Gastroesophageal sphincter (tissue), 4 donors: ENCODE data around the gene BORCS6. TPM values are rescaled to one million over a fixed set of nuclear protein-coding genes. Genes with fewer than 3 reads are reported as not detected.

Experiments used
- ATAC-seq: fragments of 150-250 bp; one replicate; pipeline ENCODE4 v1.9.1; 2016; ENCODE audit warnings: mild to moderate bottlenecking, moderate library complexity
- H3K27ac ChIP-seq, 4 donors: fragments of 200-600 bp; sonication (generic) in 3 of 4; 1 replicate in 3 of 4; 2 replicates in 1 of 4; pipeline ENCODE4 v1.5.1; 2016 to 2019
- H3K27me3 ChIP-seq: fragments of 200-600 bp; sonication (generic); one replicate; pipeline ENCODE4 v1.5.1; 2019
- H3K36me3 ChIP-seq, 2 donors: fragments of 200-600 bp; sonication (generic); one replicate each; pipeline ENCODE4 v1.5.1; 2019; ENCODE audit warnings: control low read depth in 1 of 2
- H3K4me1 ChIP-seq, 3 donors: fragments of 200-600 bp; sonication (generic); 1 replicate in 2 of 3; 2 replicates in 1 of 3; pipeline ENCODE4 v1.5.1; 2016 to 2019; ENCODE audit warnings: control low read depth in 2 of 3
- H3K4me3 ChIP-seq, 2 donors: fragments of 200-600 bp; sonication (generic); one replicate each; pipeline ENCODE4 v1.5.1; 2019; ENCODE audit warnings: mild to moderate bottlenecking in 1 of 2, moderate library complexity in 1 of 2
- H3K9me3 ChIP-seq, 3 donors: fragments of 200-600 bp; sonication (generic); one replicate each; pipeline ENCODE4 v1.5.1; 2017 to 2019; ENCODE audit warnings: control low read depth in 2 of 3
- EP300 ChIP-seq: sonication (generic); formaldehyde crosslinking; IDR thresholded peaks from one replicate; pipeline ENCODE4 v1.6.1; 2017; ENCODE audit warnings: antibody characterized with exemption, mild to moderate bottlenecking
- POLR2A ChIP-seq, 2 donors: fragments of 450-650 bp; IDR thresholded peaks; one replicate each; pipeline ENCODE4 v1.6.1; 2017; ENCODE audit warnings: antibody characterized with exemption in 2 of 2, mild to moderate bottlenecking in 2 of 2, moderate library complexity in 1 of 2
- POLR2AphosphoS5 ChIP-seq: sonication (generic); formaldehyde crosslinking; IDR thresholded peaks from one replicate; pipeline ENCODE4 v1.6.1; 2017; ENCODE audit warnings: antibody characterized with exemption
- WGBS, 2 donors: methylation state at CpG; one replicate each; pipeline ENCODE4 v1.1.5; 2018; ENCODE audit warnings: low coverage in 1 of 2; 5-methylcytosine and 5-hydroxymethylcytosine counted together
- total RNA-seq, 4 donors: library from RNA; depleted of rRNA; stranded (reverse); fragments of >200 nt; gene quantifications; one replicate each; pipeline ENCODE4 v1.1.0, GENCODE V29; 2016
- TF ChIP-seq, protein P1 (sequence below), 4 experiments: fragments of 200-600 bp in 2 of 4; fragments of 450-650 bp in 2 of 4; sonication (generic) in 1 of 4; IDR thresholded peaks; one replicate each; pipeline ENCODE4 v1.5.1; 2017 to 2019; ENCODE audit warnings: antibody characterized with exemption in 4 of 4, mild to moderate bottlenecking in 2 of 4, moderate library complexity in 2 of 4

The BORCS6 gene
- total RNA-seq, 4 donors from 2014 or later = 8.1 to 16.1 (median 12.4) TPM

DNA sequence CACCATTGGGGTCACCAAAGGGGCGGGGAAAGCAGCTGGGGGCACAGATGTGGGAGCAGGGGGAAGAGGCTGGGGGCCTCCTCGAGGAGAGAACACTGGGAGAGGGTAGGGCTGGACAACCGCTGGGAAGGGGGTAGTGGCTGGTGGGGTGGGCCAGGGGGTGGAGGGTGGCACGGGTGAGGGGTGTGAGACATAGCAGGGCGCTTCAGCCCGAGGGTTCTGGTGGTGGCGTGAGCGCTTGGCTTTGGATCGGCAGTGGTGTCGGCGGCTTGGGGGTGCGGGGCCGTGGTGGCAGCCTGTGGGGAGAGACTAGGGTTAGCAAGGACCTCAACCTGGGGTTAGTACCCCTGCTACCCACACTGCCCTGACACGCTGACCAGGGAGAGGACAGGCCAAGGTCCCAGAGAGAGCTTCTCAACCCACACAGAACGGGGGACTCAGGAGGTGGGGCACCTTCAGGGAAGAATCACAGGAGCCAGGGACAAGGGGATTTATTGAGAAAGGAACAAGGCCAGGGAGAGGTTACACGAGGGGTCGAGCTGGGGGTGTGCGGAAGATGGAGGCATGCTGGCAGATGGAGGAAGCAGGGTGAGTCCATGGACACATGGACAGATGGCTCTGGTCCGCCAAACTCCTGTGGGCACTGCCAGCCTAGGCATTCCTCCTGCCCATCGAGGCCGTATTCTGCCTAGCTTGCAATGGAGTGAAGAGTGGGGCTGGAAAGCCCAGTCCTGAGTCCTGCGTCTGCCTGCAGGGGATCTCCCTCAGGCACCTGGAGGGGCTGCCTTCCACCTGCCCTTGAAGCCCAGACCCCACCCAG is 46.2 kb downstream of the BORCS6 start:
- peaks cover 0 to 99% (median 7%) of the 10 kb centered on the region in 3 donors for H3K4me1 ChIP-seq
- H3K36me3 ChIP-seq = peaks cover 15 to 96% of the 10 kb centered on the region in 2 donors
- no peak for TF ChIP-seq POLR2A (IDR thresholded peaks at IDR 0.05)
- TF ChIP-seq POLR2AphosphoS5 = peak; percentile 19
- H3K9me3 ChIP-seq = no peaks in the 10 kb centered on the region
- H3K4me3 ChIP-seq = no peak overlapping the region
- H3K27ac ChIP-seq = peak overlapping the region in 3 of 4 donors; percentile 99 to 100 (median 99)
- WGBS, 2 donors = 88% methylated on average over 7 to 12 of the region's 22 CpGs
- H3K27me3 ChIP-seq = no peaks in the 10 kb centered on the region
- ATAC-seq = no peak

DNA sequence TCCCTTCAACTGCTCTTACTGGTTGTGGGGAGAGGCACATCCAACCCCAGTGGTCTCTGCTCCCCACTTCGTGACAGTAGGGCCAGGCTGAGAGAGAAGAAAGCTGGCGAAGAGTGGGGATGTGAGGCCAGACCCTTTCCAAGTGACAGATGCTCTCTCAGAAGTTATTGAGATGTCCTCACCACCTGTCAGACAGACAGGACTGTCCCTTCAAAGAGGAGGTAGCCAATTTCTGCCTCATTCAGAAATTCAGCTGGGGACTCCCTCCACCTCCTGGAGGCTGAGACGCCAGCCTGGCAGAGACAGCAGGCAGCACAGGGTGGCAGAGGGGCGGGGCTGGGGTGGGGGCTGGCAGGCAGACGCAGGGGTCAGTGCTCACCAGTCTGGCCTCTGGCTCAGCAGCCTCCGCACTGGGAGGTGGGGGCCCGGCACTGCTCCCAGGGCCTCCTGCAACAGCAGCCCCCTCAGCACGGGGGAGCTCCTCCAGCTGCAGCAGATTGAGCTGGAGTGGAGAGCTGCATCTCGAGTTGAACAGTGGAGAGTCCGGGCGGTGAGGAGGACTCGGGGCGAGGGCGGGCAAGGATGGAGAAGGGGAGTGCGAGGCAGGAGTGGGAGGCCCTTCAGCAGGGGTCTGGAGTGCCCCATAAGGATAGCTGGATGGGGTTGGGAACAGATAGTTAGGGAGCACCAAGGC is 46.9 kb downstream of the BORCS6 start:
- Histone ChIP-seq H3K27ac (peak overlapping the region in 3 of 4 donors; percentile 99 to 100 (median 99)), H3K4me3 (no peak overlapping the region), H3K27me3 (no peaks in the 10 kb centered on the region), H3K4me1 (peaks cover 0 to 97% (median 7%) of the 10 kb centered on the region in 3 donors), H3K9me3 (no peaks in the 10 kb centered on the region), H3K36me3 (peaks cover 15 to 88% of the 10 kb centered on the region in 2 donors)
- ATAC-seq = no peak
- WGBS, 2 donors = 87% methylated on average over 3 of the region's 15 CpGs; no CpG with 5 or more reads in 1 of the 2 donors
- no peak for TF ChIP-seq POLR2AphosphoS5
- TF ChIP-seq, protein P1, sequence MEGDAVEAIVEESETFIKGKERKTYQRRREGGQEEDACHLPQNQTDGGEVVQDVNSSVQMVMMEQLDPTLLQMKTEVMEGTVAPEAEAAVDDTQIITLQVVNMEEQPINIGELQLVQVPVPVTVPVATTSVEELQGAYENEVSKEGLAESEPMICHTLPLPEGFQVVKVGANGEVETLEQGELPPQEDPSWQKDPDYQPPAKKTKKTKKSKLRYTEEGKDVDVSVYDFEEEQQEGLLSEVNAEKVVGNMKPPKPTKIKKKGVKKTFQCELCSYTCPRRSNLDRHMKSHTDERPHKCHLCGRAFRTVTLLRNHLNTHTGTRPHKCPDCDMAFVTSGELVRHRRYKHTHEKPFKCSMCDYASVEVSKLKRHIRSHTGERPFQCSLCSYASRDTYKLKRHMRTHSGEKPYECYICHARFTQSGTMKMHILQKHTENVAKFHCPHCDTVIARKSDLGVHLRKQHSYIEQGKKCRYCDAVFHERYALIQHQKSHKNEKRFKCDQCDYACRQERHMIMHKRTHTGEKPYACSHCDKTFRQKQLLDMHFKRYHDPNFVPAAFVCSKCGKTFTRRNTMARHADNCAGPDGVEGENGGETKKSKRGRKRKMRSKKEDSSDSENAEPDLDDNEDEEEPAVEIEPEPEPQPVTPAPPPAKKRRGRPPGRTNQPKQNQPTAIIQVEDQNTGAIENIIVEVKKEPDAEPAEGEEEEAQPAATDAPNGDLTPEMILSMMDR (IDR thresholded peaks at IDR 0.05) = no peak
- TF ChIP-seq EP300 = no peak
- TF ChIP-seq POLR2A (IDR thresholded peaks at IDR 0.05) = no peak

DNA sequence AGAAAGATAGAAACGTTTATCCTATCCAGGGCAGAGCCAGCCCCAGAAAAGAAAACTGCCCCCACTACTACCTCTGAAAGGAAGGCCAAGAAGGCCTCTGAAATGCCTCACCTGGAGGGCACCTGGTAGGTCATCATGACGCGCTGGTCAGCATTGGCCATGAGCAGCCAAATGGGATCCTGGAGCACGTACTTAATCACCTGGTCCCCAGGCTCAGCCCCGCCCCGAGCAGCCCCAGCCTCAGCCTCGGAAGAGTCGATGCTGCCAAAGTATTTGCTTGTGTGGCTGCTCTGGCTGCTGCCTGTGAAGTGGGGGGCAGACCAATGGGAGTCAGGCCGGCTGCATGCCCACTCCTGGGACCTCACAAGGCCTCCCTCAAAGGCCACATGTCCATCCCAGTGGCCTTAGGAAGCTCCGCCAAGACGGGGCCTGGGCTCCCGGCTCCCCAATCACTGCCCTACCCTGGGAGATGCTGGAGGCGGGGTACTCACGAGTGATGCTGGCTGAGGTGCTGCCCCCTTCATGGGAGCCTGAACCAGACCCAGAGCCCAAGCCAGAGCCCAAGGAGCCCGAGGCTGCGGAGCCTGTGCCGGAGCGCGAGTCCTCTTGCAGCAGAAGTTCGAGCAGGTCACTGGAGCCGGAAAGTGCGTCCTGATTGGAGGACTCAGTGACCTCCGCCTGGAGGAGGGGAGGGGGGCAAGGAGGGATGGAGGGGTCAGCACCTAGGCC is 47.7 kb downstream of the BORCS6 start:
- Histone ChIP-seq H3K36me3 (peaks cover 15 to 81% of the 10 kb centered on the region in 2 donors), H3K9me3 (no peaks in the 10 kb centered on the region), H3K4me1 (peaks cover 0 to 95% (median 9%) of the 10 kb centered on the region in 3 donors), H3K27ac (peak overlapping the region in 3 of 4 donors; percentile 99 to 100 (median 99)), H3K27me3 (no peaks in the 10 kb centered on the region), H3K4me3 (no peak overlapping the region)
- 55% methylated on average over 5 of the region's 23 CpGs; no CpG with 5 or more reads in 1 of the 2 donors for WGBS, 2 donors
- TF ChIP-seq POLR2A (IDR thresholded peaks at IDR 0.05) = peak in 1 of 2 donors; percentile 17
- TF ChIP-seq, protein P1 (IDR thresholded peaks at IDR 0.05) = no peak
- TF ChIP-seq EP300 = no peak
- TF ChIP-seq POLR2AphosphoS5 = no peak
- ATAC-seq = no peak

DNA sequence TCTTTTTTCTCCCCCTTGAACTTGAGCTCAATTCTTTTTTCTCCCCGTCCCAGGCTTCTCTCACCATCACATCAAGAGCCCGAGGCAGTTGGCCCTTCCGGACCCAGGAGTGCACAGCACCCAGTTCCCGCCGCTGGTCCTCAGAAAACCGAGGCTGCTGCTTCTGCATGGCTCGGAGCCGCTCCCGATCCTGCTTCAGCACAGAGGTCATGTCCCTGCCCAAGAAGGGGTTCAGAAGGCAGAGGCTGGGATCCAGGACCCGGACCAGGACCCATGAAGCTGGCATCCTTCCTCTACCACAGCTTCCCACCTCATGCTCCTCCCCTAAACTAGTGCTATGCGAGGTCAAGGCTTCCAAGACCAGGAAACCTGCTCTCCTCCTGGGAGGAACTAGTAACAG is 48.2 kb downstream of the BORCS6 start:
- WGBS, 2 donors = no CpG with 5 or more reads among the region's 11 CpGs
- peaks cover 0 to 90% (median 9%) of the 10 kb centered on the region in 3 donors for H3K4me1 ChIP-seq
- no peak for ATAC-seq
- peaks cover 11 to 75% of the 10 kb centered on the region in 2 donors for H3K36me3 ChIP-seq
- H3K27ac ChIP-seq = peak overlapping the region in 3 of 4 donors; percentile 99 to 100 (median 99)
- H3K9me3 ChIP-seq = no peaks in the 10 kb centered on the region
- H3K4me3 ChIP-seq = no peak overlapping the region
- no peaks in the 10 kb centered on the region for H3K27me3 ChIP-seq
- TF ChIP-seq, protein P1 (IDR thresholded peaks at IDR 0.05) = no peak
- TF ChIP-seq POLR2AphosphoS5 = no peak
- no peak for TF ChIP-seq EP300
- no peak for TF ChIP-seq POLR2A (IDR thresholded peaks at IDR 0.05)

DNA sequence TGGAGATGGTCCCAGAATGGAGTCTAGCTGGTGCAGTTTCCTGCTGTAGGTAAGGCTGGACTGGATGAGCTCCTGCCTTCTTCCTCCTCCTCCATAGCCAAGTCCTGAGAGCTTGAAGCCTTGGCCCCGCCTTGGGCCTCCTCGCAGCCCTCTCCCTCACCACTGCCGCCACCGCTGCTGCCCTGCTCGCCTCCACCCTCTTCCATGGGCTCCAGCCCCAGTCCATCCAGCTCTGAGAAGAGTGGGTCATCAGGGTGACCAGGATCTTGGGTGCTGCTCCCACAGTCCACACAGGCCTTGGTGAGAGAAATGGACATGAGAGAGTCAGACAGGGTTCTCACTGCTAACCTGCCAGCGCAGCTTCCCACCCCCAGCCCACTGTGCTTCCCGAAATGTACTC is 48.9 kb downstream of the BORCS6 start:
- WGBS, 2 donors = 77 to 93% methylated on average over 4 of the region's 7 CpGs
- Histone ChIP-seq H3K27ac (peak overlapping the region in 3 of 4 donors; percentile 99 to 100 (median 99)), H3K36me3 (peaks cover 5 to 68% of the 10 kb centered on the region in 2 donors), H3K27me3 (no peaks in the 10 kb centered on the region), H3K4me3 (no peak overlapping the region), H3K9me3 (no peaks in the 10 kb centered on the region), H3K4me1 (peaks cover 0 to 83% (median 9%) of the 10 kb centered on the region in 3 donors)
- TF ChIP-seq, protein P1 (IDR thresholded peaks at IDR 0.05) = no peak
- TF ChIP-seq EP300 = no peak
- no peak for TF ChIP-seq POLR2AphosphoS5
- no peak for TF ChIP-seq POLR2A (IDR thresholded peaks at IDR 0.05)
- ATAC-seq = no peak
